Activated CD8-positive, alpha-beta memory T cell treated with anti-CD3 and anti-CD28 coated beads for 1 hour (primary cell): ENCODE measurements around the gene TBKBP1.

Source experiments
- DNase-seq, 2 donors: peaks; one replicate each; pipeline ENCODE4 v3.0.0-alpha.2; 2020; ENCODE audit warnings: low read depth in 1 of 2; ENCODE audit errors: extremely low read depth in 1 of 2

Gene TBKBP1

DNA sequence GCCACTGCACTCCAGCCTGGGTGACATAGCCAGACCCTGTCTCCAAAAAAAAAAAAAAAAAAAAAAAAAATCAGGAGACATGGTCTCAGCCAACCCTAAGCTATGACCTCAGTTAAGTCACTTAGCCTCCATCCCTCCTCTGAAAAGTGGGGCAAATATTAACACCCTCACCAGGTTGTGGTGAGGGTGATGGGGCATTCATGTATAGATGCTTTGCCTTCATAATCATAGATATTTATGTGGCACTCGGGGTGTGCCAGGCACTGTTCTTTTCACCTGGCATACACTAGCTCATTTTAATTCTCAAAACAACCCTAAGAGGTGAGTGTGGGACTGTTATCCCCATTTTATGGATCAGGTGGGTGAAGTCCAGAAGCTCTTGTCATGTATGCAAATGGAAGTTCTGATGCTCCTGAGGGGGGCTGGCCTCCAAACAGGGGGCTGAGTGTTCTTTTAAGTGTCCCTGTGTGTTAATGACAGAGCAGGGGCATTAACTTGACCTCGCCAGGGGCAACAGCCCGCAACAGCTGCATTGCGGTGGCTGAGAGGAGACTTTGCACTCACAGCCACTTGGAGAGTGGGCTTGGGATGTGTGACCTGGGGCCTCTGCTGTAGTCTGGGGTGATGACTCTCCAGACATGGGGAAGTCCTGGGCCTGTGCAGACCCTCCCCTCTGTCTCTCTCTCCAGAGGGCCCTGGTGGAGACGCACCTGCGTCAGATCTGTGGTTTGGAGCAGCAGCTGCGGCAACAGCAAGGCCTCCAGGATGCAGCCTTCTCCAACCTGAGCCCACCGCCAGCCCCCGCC, 4.1 kb downstream of the TBKBP1 start:
- DNase-seq: no peak

DNA sequence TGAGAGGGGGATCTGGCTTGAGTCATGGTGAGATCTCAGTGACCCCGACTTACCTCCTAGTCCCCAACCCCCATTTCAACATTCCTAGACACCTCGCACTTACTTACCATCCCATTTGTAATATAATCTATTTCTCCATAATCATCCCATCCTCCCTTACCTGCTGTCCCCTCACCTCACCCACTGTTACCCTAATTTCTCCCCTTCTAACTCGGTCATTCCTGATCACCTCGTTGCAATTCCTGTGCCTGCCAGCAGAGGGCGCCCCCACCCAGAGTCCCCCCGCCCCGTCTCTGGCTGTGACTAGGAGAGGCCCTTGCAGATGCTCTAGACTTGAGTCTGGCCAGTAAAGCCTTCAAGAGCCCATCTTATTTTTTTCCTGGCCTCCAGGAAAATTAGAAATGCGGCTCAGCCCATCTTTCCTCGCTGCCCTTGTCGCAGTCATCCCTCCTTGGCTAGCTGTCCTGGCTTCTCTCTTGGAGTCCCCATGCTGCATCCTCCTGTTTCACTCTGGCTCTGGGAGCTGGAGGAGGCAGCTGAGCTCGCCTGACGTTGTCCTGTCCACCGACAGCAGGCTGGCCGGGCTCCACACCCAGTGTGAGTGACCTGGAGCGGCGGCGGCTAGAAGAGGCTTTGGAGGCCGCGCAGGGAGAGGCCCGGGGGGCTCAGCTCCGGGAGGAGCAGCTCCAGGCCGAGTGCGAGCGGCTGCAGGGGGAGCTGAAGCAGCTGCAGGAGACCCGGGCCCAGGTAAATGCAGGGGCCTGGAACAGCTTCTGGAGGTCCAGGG, 5.0 kb downstream of the TBKBP1 start:
- DNase-seq: peak; percentile 55 to 79

DNA sequence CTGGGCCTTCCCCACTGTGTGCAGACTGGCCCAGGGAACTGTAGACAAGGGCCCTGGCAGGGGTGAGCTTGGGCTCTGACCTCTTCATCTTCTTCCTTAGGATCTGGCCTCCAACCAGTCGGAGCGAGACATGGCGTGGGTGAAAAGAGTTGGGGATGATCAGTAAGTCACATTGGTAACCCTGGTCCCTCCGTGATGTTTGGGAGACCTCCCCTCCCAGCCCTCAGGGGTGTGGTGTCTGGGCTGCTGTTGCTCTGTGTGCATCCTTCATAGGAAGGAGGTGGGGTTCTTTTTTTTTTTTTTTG, 5.5 kb downstream of the TBKBP1 start:
- DNase-seq: no peak

DNA sequence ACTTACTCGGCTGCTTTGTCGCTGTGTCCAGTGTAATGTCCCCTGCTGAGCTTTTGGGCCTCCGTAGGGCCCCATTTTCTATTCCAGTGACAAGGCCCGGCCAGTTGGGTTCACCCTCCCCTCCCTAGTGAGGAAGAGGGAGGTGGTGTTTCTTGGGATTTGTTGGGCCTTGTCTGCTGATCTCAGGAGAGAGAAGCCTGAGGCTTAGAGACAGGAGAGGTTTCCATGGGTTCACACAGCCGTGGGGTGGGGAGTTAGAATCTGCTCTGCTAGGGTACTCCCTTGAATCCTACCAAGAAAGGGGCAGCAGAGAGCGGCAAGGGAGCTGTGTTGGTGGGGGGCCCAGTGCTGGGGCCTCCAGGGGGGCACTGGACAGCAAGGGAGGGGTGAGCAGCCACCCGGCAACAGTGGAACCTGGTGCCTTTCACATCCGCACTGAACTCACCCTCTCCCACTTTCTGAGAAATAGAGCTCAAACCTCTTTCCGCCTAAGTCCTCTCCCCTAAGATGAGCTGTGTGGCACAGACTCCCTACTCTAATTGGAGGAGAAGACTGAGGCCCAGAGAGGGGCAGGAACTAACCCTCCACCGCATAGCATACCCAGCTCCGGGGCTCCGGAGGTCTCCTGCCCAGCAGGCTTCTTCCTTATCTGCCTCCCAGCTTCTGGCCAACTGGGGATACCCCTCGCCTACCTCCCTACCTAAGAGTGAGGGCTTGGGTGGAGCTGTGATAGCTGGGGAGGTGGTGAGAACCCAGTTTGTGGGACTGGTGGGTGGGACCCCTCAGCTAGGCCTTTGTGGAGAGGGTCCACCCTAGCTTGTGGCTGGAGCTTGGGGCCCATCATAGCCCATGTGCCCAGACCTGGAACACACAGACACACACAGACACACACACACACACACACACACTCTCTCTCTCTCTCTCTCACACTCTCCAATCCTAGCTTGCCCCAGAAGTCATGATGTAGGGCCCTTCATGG, 6.8 kb downstream of the TBKBP1 start:
- no peak for DNase-seq

DNA sequence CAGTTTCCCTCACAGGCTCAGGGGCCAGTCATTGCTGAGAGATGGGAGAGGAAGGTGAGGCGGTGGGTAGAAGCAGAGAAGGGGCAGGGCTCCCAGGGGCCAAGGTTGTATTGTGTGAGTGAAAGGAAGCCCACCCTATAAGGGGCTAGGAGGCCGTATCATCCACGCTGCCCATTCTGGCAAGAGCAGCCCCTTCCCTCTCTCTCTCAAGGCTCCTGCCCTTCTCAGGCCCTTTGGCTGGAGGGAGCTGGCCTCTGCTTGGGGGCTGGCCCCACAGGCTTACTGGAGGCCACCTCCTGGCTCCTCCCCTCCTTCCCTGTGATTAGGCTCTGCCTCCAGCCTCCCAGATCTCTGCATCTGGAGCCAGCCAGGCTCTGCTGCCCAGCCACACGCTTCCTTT, 7.6 kb downstream of the TBKBP1 start:
- no peak for DNase-seq

DNA sequence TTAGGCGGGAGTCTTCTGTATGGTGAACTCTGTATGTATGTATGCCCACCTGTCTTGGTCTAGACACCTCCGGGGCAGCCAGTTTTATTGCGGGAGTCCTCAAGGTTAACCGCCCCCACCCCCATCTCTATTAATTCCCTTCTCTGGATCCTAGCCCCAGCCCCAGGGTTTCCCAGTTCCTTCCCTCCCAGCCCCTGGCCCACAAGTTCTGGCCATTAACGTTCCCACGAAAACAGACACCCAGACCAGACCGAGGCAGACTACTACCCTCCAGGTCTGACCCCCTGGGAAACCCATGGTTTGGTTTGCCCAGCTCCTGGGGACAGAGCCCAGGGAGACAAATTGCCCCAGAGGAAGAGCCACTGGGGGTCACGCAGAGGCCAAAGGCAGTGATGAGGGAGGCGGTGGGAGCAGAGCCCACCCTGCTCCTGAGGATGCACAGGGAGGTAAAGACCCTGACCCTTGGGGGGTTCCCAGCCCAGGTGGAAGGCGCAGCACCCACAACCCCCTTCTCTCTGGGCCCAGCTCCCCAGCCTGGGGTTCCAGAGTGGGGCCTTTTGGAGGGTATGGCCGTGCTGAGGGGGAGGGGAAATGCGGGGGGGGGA, 8.5 kb downstream of the TBKBP1 start:
- no peak for DNase-seq

DNA sequence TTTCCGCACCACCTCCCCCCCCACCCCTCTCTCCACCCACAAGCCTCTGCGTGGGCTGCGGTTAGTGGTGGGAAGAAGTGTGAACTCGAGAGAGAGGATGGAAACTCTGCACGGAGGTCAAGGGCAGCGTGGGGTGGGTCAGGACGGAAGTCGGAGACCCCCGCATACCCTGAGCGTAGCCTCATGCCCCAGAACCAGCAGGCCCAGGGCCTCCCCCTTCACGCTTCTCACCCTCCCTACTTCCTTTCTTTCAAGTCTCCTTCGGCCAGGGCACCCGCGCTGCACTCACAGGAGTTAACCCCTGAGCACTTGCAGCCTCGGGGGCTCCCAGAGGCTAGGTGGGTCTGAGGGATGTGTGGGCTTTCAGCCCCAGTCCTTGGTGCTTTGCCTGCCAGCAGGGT, 9.2 kb downstream of the TBKBP1 start:
- DNase-seq: no peak

DNA sequence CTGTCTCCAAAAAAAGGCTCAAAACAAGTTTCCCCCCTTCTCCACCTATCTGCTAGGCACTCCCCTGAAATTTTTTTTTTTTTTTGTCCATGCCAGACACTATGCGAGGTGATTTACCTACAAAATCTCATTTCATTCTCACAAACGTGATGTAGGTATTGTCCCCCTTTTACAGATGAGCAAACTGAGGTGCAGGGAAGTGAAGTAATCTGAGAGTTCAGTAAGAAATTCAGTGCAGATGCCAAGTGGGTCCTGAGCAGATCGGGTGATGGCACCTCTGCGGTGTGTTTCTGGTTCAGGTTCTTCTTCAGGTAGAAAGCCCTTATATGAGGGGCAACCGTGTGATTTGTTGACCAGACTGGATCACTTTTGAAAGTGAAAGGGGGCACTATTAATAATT, 9.7 kb downstream of the TBKBP1 start:
- no peak for DNase-seq

DNA sequence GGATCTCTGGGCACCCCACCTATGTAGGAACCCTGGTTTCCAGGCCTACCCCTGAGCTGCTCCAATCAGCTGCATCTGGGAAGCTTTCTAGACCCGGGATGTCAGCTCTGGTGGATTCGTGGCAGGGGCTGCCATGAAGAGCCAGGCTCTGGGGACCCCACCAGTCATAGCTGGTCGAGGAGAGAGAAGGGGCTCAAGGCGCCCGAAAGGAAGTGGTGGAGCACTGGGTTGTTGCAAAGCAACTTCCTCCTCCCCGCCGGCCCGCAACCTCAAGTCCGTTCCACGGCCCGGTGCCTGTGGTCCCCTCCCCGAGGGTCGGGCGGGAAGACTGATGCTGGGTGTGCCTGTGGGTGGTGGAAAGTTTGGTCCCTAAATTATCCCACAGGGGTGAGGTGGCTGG, 10.2 kb downstream of the TBKBP1 start:
- DNase-seq: no peak

DNA sequence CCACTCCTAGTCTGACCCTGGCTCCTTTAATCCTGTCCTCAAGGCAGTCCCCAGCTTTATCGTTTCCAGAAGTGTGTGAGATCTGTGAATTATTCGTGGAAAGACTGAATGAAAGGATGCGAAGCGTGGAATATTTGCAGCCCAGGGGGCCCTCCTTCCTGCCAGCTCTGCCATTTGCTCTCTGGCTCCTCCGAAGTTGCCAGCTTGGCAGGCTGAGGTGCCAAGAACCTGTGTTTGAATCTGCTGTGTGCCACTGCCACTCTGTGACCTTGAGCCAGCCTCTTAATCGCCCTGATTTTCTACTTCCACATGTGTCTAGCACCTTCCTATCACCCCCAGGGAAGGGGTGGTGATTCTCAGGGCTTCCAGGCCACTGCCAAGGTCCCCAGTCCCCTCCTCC, 10.8 kb downstream of the TBKBP1 start:
- no peak for DNase-seq

DNA sequence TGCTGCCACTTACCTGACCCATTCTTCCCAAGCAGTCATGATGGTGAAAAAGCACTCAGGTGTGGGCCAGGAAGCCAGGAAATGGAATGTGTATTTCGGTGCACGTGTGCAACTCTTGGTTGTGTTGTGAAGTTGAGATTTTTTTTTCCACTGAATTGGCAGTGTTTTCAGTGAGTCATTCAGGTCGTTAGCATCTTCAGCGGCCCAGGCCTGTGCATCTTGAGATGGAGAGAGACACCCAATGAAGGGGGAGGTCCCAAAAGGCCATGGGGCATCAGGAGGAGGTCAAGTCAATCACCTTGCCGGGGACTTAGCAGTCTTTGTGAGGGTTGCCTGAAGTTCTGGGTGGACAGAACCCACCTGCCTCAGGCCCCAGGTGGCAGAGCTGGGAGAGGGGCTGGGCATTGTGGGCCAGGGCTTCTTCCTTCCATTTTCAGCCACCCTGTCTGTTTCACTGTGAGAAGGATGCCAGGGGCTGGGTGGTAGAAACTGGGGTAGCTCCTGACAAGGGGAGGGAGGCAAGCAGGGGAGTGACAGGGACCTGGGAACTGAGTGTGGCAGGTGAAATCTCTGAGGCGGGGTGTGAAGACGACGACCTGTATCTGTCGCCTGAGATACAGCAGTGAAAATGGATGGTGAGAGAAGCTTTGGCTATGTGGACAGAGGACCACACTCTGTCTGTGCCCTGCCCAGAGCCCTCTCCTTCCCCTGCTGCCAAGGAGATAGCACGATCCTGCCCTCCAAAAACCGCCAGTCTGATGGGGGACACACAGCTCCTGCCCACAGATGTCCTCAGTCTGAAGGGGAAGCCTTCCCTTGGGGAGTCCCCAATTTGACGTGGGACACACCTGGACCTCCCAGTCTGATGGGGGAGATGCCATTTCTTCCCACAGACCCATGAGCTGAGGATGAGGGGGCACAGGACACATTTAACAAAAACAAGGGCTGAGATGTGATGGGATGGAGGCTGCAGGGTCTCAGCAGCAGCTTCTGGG, 11.9 kb downstream of the TBKBP1 start:
- DNase-seq: no peak

DNA sequence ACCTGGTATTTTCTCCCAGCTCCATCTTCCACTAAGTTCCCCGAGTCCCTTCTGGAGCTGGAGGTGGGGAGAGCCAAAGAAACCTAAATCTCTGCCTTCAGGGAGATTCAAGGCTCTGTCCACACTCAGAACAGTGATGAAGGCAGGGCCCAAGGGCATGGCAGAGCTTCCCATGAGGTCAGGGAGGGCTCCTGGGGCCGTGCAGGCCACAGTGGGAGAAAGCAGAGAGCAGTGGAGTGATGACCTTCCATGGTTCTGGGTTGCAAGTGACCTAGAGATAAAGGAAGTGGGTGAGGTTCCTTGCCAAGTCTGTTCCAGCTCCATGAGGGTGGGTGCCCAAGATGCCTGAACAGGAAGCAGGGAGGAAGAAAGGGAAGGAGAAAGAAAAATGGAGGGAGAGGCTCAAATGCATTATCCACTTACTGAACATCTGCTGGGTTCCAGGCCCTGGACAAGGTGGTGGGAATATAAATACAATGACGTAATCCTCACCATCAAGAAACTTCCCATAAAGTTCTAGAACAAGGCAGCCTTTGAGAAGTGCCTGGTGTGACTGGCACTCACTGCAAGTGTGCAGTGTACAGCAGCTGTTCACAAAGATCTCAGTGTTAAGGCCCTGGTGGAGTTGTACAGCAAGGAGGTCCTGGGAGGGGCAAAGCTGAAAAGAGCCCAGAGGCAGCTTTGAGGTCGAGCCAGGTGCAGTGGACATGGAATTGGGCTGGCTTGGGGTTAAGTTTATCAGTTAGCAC, 13.3 kb downstream of the TBKBP1 start:
- DNase-seq: no peak

DNA sequence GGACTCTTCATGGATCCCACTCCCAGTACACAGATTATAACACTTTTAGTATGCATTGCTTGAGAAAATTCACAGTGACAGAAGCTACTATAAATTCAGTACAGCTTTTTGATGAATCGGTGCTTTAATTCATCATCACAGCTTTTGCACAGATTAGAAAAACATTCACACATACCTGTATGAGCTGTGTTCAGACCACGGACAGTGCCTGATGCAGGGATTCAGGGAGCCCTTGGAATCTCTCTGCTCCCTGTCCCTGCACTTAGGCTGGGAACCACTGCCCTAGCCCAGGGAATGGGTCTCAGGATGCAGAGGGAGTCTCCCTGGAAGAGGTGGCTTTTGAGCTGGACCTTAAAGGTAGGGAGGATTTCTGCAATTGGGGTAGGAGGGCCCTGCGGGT, 13.9 kb downstream of the TBKBP1 start:
- DNase-seq: no peak

DNA sequence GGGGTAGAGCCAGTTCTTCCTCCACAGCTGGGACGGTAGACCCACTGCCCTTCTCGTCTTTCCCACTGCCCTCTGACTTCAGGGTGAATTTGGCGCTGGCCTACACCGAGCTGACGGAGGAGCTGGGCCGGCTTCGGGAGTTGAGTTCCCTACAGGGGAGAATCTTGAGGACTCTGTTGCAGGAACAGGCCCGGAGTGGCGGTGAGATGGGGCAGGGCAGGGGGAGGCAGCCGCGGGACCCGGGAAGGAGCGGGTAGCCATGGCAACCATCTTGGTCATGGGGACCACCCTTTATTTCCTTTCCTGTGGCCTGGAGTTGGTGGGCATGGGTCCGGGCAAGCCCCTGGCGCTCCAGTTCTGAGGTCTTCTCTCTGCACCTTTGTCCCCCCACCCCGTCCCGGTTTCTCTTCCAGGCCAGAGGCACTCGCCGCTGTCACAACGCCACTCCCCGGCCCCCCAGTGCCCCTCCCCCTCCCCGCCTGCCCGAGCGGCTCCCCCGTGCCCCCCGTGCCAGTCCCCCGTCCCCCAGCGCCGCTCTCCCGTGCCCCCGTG, 14.4 kb downstream of the TBKBP1 start:
- DNase-seq: no peak

DNA sequence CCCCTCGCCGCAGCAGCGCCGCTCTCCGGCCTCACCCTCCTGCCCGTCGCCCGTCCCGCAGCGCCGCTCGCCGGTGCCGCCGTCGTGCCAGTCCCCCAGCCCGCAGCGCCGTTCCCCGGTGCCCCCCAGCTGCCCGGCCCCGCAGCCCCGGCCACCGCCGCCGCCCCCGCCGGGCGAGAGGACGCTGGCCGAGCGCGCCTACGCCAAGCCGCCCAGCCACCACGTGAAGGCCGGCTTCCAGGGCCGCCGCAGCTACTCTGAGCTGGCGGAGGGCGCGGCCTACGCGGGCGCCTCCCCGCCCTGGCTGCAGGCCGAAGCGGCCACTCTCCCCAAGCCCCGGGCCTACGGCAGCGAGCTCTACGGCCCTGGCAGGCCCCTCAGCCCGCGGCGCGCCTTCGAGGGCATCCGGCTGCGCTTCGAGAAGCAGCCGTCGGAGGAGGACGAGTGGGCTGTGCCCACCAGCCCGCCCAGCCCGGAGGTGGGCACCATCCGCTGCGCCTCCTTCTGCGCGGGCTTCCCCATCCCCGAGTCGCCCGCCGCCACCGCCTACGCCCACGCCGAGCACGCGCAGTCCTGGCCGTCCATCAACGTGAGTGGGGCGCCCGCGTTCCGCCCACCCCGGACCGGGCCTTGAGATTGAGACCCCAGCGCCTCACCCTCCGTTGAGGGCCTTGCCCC, 15.0 kb downstream of the TBKBP1 start:
- no peak for DNase-seq

DNA sequence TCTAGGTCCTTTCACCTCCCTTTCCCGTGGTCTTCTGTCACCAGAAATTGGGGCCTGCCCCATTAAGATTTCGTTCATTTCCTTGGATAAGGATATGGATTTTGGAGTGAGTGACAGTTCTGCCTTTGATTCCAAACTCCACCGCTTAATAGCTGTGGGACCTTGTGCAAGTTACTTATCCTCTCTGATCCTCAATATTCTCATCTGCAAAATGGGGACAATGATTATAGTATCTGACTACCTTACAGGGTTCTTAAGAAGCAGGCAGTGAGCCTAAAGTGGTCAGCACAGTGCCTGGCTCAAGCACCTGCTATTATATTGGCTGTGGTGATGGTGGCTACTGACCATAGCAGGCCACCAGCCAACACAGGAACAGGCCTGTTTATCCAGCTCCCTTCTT, 15.6 kb downstream of the TBKBP1 start:
- no peak for DNase-seq

DNA sequence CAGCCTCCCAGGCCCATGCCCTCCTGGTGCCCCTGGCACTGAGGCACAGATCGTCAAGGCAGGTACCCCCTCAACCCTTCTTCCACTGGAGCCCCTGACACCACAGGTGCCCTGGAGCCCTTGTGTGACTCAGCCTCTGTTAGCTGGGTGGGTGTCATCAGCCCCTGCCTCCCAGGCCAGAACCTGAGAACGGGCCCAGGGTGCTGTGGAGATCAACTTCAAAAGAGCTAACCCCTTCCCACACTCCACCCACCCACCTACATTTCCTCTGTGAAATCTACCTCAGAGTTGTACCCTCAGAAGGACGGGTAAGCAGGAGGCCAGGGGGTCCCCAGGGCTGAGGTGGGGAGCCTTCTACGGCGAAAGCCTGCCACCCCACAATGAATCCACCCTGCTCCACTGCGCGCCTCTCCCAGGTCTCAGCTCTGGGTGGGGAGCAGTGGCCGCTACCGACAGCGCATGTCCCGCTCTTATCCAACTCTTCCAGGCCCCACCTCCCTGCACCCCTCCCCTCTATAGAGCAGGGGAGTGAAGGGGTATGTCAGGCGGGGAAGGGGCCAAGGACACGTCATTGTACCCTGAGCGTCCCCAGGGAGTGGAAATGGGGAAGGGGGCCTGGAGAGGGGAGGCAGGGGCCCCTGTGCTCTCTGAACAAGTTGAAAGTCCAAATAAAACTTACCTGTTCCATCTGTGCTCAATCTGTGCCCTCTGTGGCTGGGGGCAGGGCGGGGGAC, 17.6 kb downstream of the TBKBP1 start:
- no peak for DNase-seq
